GM18867 (cell line): Measurements from ENCODE around the gene CTNNA1.
"Not testable (repeated sequence)": the region's sequence is repeated elsewhere in the genome, so short reads cannot be mapped to it uniquely, and the experiment has no call there.

Experiments used
- ATAC-seq: cut with Tn5 transposase; IDR thresholded peaks from one replicate; pipeline ENCODE4 v1.9.1; 2021; ENCODE audit warnings: mild to moderate bottlenecking, moderate library complexity; ENCODE audit not compliant: unreplicated experiment

CTNNA1 gene

GRCh38 chr5:138752951-138753793 lies at the start of gene CTNNA1:
Gene CTNNA1 (plus strand): TSS chr5:138753425. CDS start chr5:138781925, 28,500 bp downstream.
- peak; percentile 48 for ATAC-seq

GRCh38 chr5:138703777-138704176 lies 49.4 kb upstream of the CTNNA1 start:
- ATAC-seq = not testable (repeated sequence)

- ATAC-seq = no peak
These were observed 48.2 kb upstream of the CTNNA1 start for GRCh38 chr5:138705007-138705406.

- ATAC-seq = no peak
These were observed 47.7 kb upstream of the CTNNA1 start for GRCh38 chr5:138705567-138705966.

GRCh38 chr5:138706655-138707480 lies 46.4 kb upstream of the CTNNA1 start:
- no peak for ATAC-seq

- no peak for ATAC-seq
These were observed 44.4 kb upstream of the CTNNA1 start for GRCh38 chr5:138708791-138709190.

- ATAC-seq = no peak
These were observed 44.0 kb upstream of the CTNNA1 start for GRCh38 chr5:138709202-138709601.

GRCh38 chr5:138711087-138711486 lies 42.1 kb upstream of the CTNNA1 start:
- no peak for ATAC-seq

- ATAC-seq = no peak
These were observed 41.4 kb upstream of the CTNNA1 start for GRCh38 chr5:138711811-138712210.

GRCh38 chr5:138712324-138712723 lies 40.9 kb upstream of the CTNNA1 start:
- ATAC-seq = no peak

- no peak for ATAC-seq
These were observed 40.4 kb upstream of the CTNNA1 start for GRCh38 chr5:138712791-138713190.

GRCh38 chr5:138713247-138713646 lies 40.0 kb upstream of the CTNNA1 start:
- no peak for ATAC-seq

GRCh38 chr5:138714694-138715093 lies 38.5 kb upstream of the CTNNA1 start:
- no peak for ATAC-seq

- not testable (repeated sequence) for ATAC-seq
These were observed 37.2 kb upstream of the CTNNA1 start for GRCh38 chr5:138715931-138716432.

- no peak for ATAC-seq
These were observed 36.7 kb upstream of the CTNNA1 start for GRCh38 chr5:138716456-138716924.

GRCh38 chr5:138717399-138717798 lies 35.8 kb upstream of the CTNNA1 start:
- ATAC-seq = no peak

GRCh38 chr5:138719811-138720210 lies 33.4 kb upstream of the CTNNA1 start:
- no peak for ATAC-seq

- ATAC-seq = no peak
These were observed 32.4 kb upstream of the CTNNA1 start for GRCh38 chr5:138720840-138721239.

GRCh38 chr5:138721979-138722378 lies 31.2 kb upstream of the CTNNA1 start:
- no peak for ATAC-seq

- ATAC-seq = no peak
These were observed 30.6 kb upstream of the CTNNA1 start for GRCh38 chr5:138722544-138723177.
